GM12878 (cell line): Measurements from ENCODE around the gene ST8SIA3. TPM values are rescaled to one million over a fixed set of nuclear protein-coding genes. Genes with fewer than 3 reads are reported as not detected.

Experiments
- ATAC-seq: fragments of 200-7000 bp; cut with Tn5 transposase; 3 replicates; pipeline ENCODE4 v1.9.1; 2020; ENCODE audit warnings: mild to moderate bottlenecking, moderate library complexity
- BruUV-seq: library from RNA; stranded (reverse); fragments of 400-500 nt; replicated peaks from 2 replicates; lab custom pipeline; 2021; lab: Mats Ljungman, UMichigan
- CTCF ChIA-PET: fragments of 300-600 bp; sonication (Branson Sonifier 250); formaldehyde crosslinking; extraction: SDS; loops from one replicate; lab custom pipeline; 2021; ENCODE audit warnings: inconsistent platforms; lab: Yijun Ruan, JAX
- POLR2A ChIA-PET: fragments of 350-600 bp; formaldehyde crosslinking; extraction: SDS; loops from one replicate; lab custom pipeline; 2021; ENCODE audit warnings: inconsistent platforms; lab: Charles Lee
- RAD21 ChIA-PET: fragments of 300-600 bp; sonication (Branson Sonifier 250); formaldehyde crosslinking; loops from one replicate; lab custom pipeline; 2023; ENCODE audit warnings: antibody characterized with exemption; ENCODE audit not compliant: unreplicated experiment; lab: Charles Lee
- SMC1A ChIA-PET: fragments of 300-600 bp; sonication (Branson Sonifier 250); formaldehyde crosslinking; loops from one replicate; lab custom pipeline; 2023; ENCODE audit not compliant: unreplicated experiment, uncharacterized antibody; lab: Charles Lee
- DNase-seq: peaks from one replicate; pipeline ENCODE4 v3.0.0-alpha.2; 2011; ENCODE audit warnings: low read depth, low spot score
- FAIRE-seq: peaks from 3 replicates; lab custom pipeline; 2011; peaks lifted over from hg19 to GRCh38; lab: Jason Lieb, UNC
- H2AFZ ChIP-seq: 2 replicates; pipeline ENCODE4 v1.6.0; 2011; ENCODE audit warnings: low read depth, low read length, control low read depth; ENCODE audit not compliant: control insufficient read depth
- H3K27ac ChIP-seq: 2 replicates; pipeline ENCODE4 v1.5.1; 2011; ENCODE audit warnings: control low read depth; ENCODE audit not compliant: control insufficient read depth, insufficient read depth
- H3K27me3 ChIP-seq, 2 experiments: replicated peaks in 1 of 2; 2 replicates each; pipeline versions ENCODE4 v1.6.0 to v1.6.1; 2011; ENCODE audit warnings: low read length in 1 of 2; ENCODE audit not compliant: control insufficient read depth in 2 of 2, insufficient read depth in 2 of 2
- H3K36me3 ChIP-seq, 2 experiments: 2 replicates each; pipeline ENCODE4 v1.5.1; 2011; ENCODE audit warnings: low read length in 1 of 2; ENCODE audit not compliant: control insufficient read depth in 2 of 2, insufficient read depth in 2 of 2
- H3K4me1 ChIP-seq: 2 replicates; pipeline ENCODE4 v1.6.1; 2011; ENCODE audit warnings: mild to moderate bottlenecking, low read length, moderate library complexity, mixed read lengths; ENCODE audit not compliant: control insufficient read depth, insufficient read depth
- H3K4me2 ChIP-seq: 2 replicates; pipeline ENCODE4 v1.6.0; 2011; ENCODE audit warnings: control low read depth; ENCODE audit not compliant: control insufficient read depth, insufficient read depth
- H3K4me3 ChIP-seq: fragments of 200-600 bp; sonication (generic); 2 replicates; pipeline ENCODE4 v1.5.1; 2016
- H3K79me2 ChIP-seq: 2 replicates; pipeline ENCODE4 v1.6.0; 2011; ENCODE audit warnings: low read length; ENCODE audit not compliant: control insufficient read depth, insufficient read depth
- H3K9ac ChIP-seq: 2 replicates; pipeline ENCODE4 v1.8.0; 2011; ENCODE audit warnings: low read length, control low read depth, mixed read lengths; ENCODE audit not compliant: control insufficient read depth, insufficient read depth
- H3K9me3 ChIP-seq: replicated peaks from 3 replicates; pipeline ENCODE4 v1.5.1; 2011; ENCODE audit warnings: mild to moderate bottlenecking, low read length; ENCODE audit not compliant: control insufficient read depth, insufficient read depth
- H4K20me1 ChIP-seq: 2 replicates; pipeline ENCODE4 v1.6.0; 2011; ENCODE audit not compliant: control insufficient read depth, insufficient read depth
- BCL11A ChIP-seq: IDR thresholded peaks from 2 replicates; pipeline ENCODE4 v1.6.1; 2011; ENCODE audit warnings: low read depth, low read length
- CTCF ChIP-seq, 3 experiments: IDR thresholded peaks in 2 of 3; conservative IDR thresholded peaks in 1 of 3; 2 replicates each; pipeline ENCODE4 v1.5.1; 2011; ENCODE audit warnings: low read depth in 3 of 3, low read length in 3 of 3, mild to moderate bottlenecking in 3 of 3, control low read depth in 2 of 3, moderate library complexity in 2 of 3, inconsistent platforms in 1 of 3, mixed read lengths in 1 of 3; ENCODE audit not compliant: control insufficient read depth in 2 of 3, insufficient read depth in 1 of 3; ENCODE audit errors: extremely low read depth in 1 of 3
- IRF5 ChIP-seq: fragments of 450-650 bp; IDR thresholded peaks from 2 replicates; pipeline ENCODE4 v1.6.1; 2017; ENCODE audit warnings: borderline replicate concordance
- MYB ChIP-seq: fragments of 150-350 bp; IDR thresholded peaks from 2 replicates; pipeline ENCODE4 v1.6.1; 2014; ENCODE audit warnings: mild to moderate bottlenecking, low read depth, low read length, borderline replicate concordance
- NR2C2 ChIP-seq: IDR thresholded peaks from 2 replicates; pipeline ENCODE4 v1.6.1; 2011; ENCODE audit warnings: borderline replicate concordance, low read depth; ENCODE audit not compliant: control insufficient read depth, insufficient read length
- RELA ChIP-seq: fragments of 450-650 bp; IDR thresholded peaks from 2 replicates; pipeline ENCODE4 v1.8.0; 2014; ENCODE audit warnings: borderline replicate concordance; ENCODE audit not compliant: partially characterized antibody
- SKIL ChIP-seq: fragments of 450-650 bp; IDR thresholded peaks from 2 replicates; pipeline ENCODE4 v1.6.1; 2017; ENCODE audit warnings: mild to moderate bottlenecking, low read depth, inconsistent platforms; ENCODE audit not compliant: poor library complexity, severe bottlenecking
- TCF12 ChIP-seq: IDR thresholded peaks from 2 replicates; pipeline ENCODE4 v1.6.1; 2011; ENCODE audit warnings: low read depth, mild to moderate bottlenecking, low read length
- USF1 ChIP-seq: IDR thresholded peaks from 2 replicates; pipeline ENCODE4 v1.6.1; 2011; ENCODE audit warnings: borderline replicate concordance, low read depth, mild to moderate bottlenecking, moderate library complexity, mixed read lengths, low read length; ENCODE audit not compliant: insufficient read depth; ENCODE audit errors: extremely low read length
- ZNF592 ChIP-seq: fragments of 450-650 bp; IDR thresholded peaks from 2 replicates; pipeline ENCODE4 v1.6.1; 2017; ENCODE audit warnings: mild to moderate bottlenecking, moderate library complexity
- WGBS: methylation state at CpG from one replicate; pipeline ENCODE4 v1.1.6; 2016; ENCODE audit warnings: low lambda C conversion rate; ENCODE audit not compliant: insufficient replicate concordance, insufficient coverage; ENCODE audit errors: missing lambda C conversion rate; 5-methylcytosine and 5-hydroxymethylcytosine counted together
- in situ Hi-C: fragments of 300-500 bp; cut with MboI; formaldehyde crosslinking; loops from 9 replicates; pipeline ENCODE4 v1.14.3; 2018; ENCODE audit warnings: mixed read lengths
- intact Hi-C: fragments of 100-400 bp; cut with micrococcal nuclease; formaldehyde crosslinking; loops from one replicate; pipeline ENCODE4 v1.14.2; 2022; ENCODE audit not compliant: unreplicated experiment
- polyA plus RNA-seq, 11 experiments: library from polyadenylated mRNA; depleted of rRNA in 4 of 11; unstranded in 6 of 11; stranded (reverse) in 5 of 11; fragments of >200 nt; fragmentation: Nextera tagmentation in 4 of 11; fragmentation: Illumina TruSeq in 1 of 11; extraction: Ambion mirVana in 4 of 11; extraction: Trizol in 1 of 11; gene quantifications; 1 replicate in 1 of 11; 2 replicates in 10 of 11; pipeline versions ENCODE4 v1.2.1 to v1.2.3, GENCODE V29; 2011 to 2016; ENCODE audit warnings: inconsistent platforms in 2 of 11, missing spikeins in 2 of 11, low read depth in 1 of 11
- total RNA-seq, 4 experiments: library from RNA; depleted of rRNA in 3 of 4; stranded (reverse); fragments of >200 nt in 3 of 4; fragmentation: Illumina TruSeq in 1 of 4; extraction: Trizol in 1 of 4; gene quantifications; 2 replicates each; pipeline versions ENCODE4 v1.2.1 to v1.2.3, GENCODE V29; 2013 to 2021

ST8SIA3 gene
- total and polyA plus RNA-seq, 10 of the 15 experiments (the other 5 are each of a cell fraction or from before 2014, with no cell fraction given), result under 0.01 TPM; not detected in 9

- TF ChIP-seq ZNF592 (no peak), IRF5 (no peak), RELA (no peak), NR2C2 (no peak), MYB (no peak)
These were observed 23.7 kb upstream of the ST8SIA3 start (continued) for GRCh38 chr18:57328665-57329064.

- no peaks in the 10 kb centered on the region for H3K27me3 ChIP-seq
- H4K20me1 ChIP-seq, result no peaks in the 10 kb centered on the region
- H3K9me3 ChIP-seq, result no peaks in the 10 kb centered on the region
- DNase-seq (no peak), FAIRE-seq (no peak), ATAC-seq (no peak)
- intact Hi-C loops (no loop called here), in situ Hi-C loops (no loop called here)
- H2AFZ ChIP-seq, result no peak overlapping the region
- H3K4me1 ChIP-seq, result no peaks in the 10 kb centered on the region
- H3K4me2 ChIP-seq, result no peak overlapping the region
- no peak overlapping the region for H3K27ac ChIP-seq
- no peak overlapping the region for H3K4me3 ChIP-seq
- WGBS, result 0% methylated on average over 5 of the region's 5 CpGs
- BruUV-seq, result no TSS peak
- no peaks in the 10 kb centered on the region for H3K36me3 ChIP-seq
- ChIA-PET RAD21 (no interaction called here), POLR2A (no interaction called here), SMC1A (no interaction called here), CTCF (no interaction called here)
- no peaks in the 10 kb centered on the region for H3K79me2 ChIP-seq
- H3K9ac ChIP-seq, result no peak overlapping the region
- TF ChIP-seq USF1 (no peak), BCL11A (no peak), SKIL (no peak), TCF12 (no peak), CTCF (IDR thresholded peaks at IDR 0.05 in 2 of 3, conservative IDR thresholded peaks at IDR 0.05 in 1 of 3; ENCODE audit: control insufficient read depth in 2 of 3, extremely low read depth in 1 of 3, insufficient read depth in 1 of 3, low read depth in 3 of 3, low read length in 3 of 3) (no peak)
These were observed 22.5 kb upstream of the ST8SIA3 start for GRCh38 chr18:57329856-57330255.
